Rectal smooth muscle tissue (tissue), 1 donor: Measurements from ENCODE around the gene MEOX2.

Source experiments
- H3K27ac ChIP-seq: one replicate; pipeline ENCODE4 v1.7.0; 2013; ENCODE audit warnings: low read depth, low read length, inconsistent platforms
- H3K27me3 ChIP-seq: one replicate; pipeline ENCODE4 v1.7.0; 2013; ENCODE audit warnings: low read length; ENCODE audit not compliant: control insufficient read depth, insufficient read depth
- H3K36me3 ChIP-seq: one replicate; pipeline ENCODE4 v1.7.0; 2013; ENCODE audit warnings: low read length; ENCODE audit not compliant: control insufficient read depth, insufficient read depth
- H3K4me1 ChIP-seq: one replicate; pipeline ENCODE4 v1.7.0; 2013; ENCODE audit warnings: low read length; ENCODE audit not compliant: control insufficient read depth, insufficient read depth
- H3K4me3 ChIP-seq: one replicate; pipeline ENCODE4 v1.7.0; 2013; ENCODE audit warnings: low read length
- H3K9ac ChIP-seq: one replicate; pipeline ENCODE4 v1.7.0; 2013; ENCODE audit warnings: low read length

The MEOX2 gene

GRCh38 chr7:15601175-15601574, 85.3 kb downstream of the MEOX2 start:
- Histone ChIP-seq H3K27ac (no peak overlapping the region), H3K27me3 (no peaks in the 10 kb centered on the region), H3K4me3 (no peak overlapping the region), H3K36me3 (no peaks in the 10 kb centered on the region), H3K9ac (no peak overlapping the region), H3K4me1 (no peaks in the 10 kb centered on the region)

GRCh38 chr7:15600298-15600697, 86.2 kb downstream of the MEOX2 start:
- H3K9ac ChIP-seq, result no peak overlapping the region
- H3K4me3 ChIP-seq, result no peak overlapping the region
- no peaks in the 10 kb centered on the region for H3K4me1 ChIP-seq
- no peaks in the 10 kb centered on the region for H3K27me3 ChIP-seq
- H3K36me3 ChIP-seq, result no peaks in the 10 kb centered on the region
- H3K27ac ChIP-seq, result no peak overlapping the region

- H3K4me1 ChIP-seq, result no peaks in the 10 kb centered on the region
- no peaks in the 10 kb centered on the region for H3K36me3 ChIP-seq
- no peak overlapping the region for H3K9ac ChIP-seq
- no peak overlapping the region for H3K27ac ChIP-seq
- H3K4me3 ChIP-seq, result no peak overlapping the region
- H3K27me3 ChIP-seq, result no peaks in the 10 kb centered on the region
Measured at GRCh38 chr7:15594461-15594860, 92.0 kb downstream of the MEOX2 start.

- Histone ChIP-seq H3K27me3 (no peaks in the 10 kb centered on the region), H3K4me3 (no peak overlapping the region), H3K36me3 (no peaks in the 10 kb centered on the region), H3K27ac (no peak overlapping the region), H3K9ac (no peak overlapping the region), H3K4me1 (no peaks in the 10 kb centered on the region)
Measured at GRCh38 chr7:15593382-15593781, 93.1 kb downstream of the MEOX2 start.

GRCh38 chr7:15586266-15586665, 100.2 kb downstream of the MEOX2 start:
- Histone ChIP-seq H3K27ac (no peak overlapping the region), H3K27me3 (no peaks in the 10 kb centered on the region), H3K4me3 (no peak overlapping the region), H3K4me1 (peaks cover 3% of the 10 kb centered on the region), H3K36me3 (no peaks in the 10 kb centered on the region), H3K9ac (no peak overlapping the region)

GRCh38 chr7:15584575-15584974, 101.9 kb downstream of the MEOX2 start:
- H3K4me3 ChIP-seq, result no peak overlapping the region
- H3K4me1 ChIP-seq, result peaks cover 5% of the 10 kb centered on the region
- H3K27me3 ChIP-seq, result no peaks in the 10 kb centered on the region
- no peak overlapping the region for H3K27ac ChIP-seq
- H3K9ac ChIP-seq, result no peak overlapping the region
- no peaks in the 10 kb centered on the region for H3K36me3 ChIP-seq

- Histone ChIP-seq H3K27ac (no peak overlapping the region), H3K36me3 (no peaks in the 10 kb centered on the region), H3K9ac (no peak overlapping the region), H3K4me3 (no peak overlapping the region), H3K4me1 (peaks cover 5% of the 10 kb centered on the region), H3K27me3 (no peaks in the 10 kb centered on the region)
Measured at GRCh38 chr7:15582773-15583172, 103.7 kb downstream of the MEOX2 start.

- Histone ChIP-seq H3K9ac (no peak overlapping the region), H3K27me3 (no peaks in the 10 kb centered on the region), H3K4me1 (peaks cover 4% of the 10 kb centered on the region), H3K36me3 (no peaks in the 10 kb centered on the region), H3K27ac (no peak overlapping the region), H3K4me3 (no peak overlapping the region)
Measured at GRCh38 chr7:15581352-15581951, 105.0 kb downstream of the MEOX2 start.

GRCh38 chr7:15580604-15581351, 105.7 kb downstream of the MEOX2 start:
- no peak overlapping the region for H3K9ac ChIP-seq
- H3K4me1 ChIP-seq, result peaks cover 2% of the 10 kb centered on the region
- no peaks in the 10 kb centered on the region for H3K36me3 ChIP-seq
- H3K4me3 ChIP-seq, result no peak overlapping the region
- H3K27me3 ChIP-seq, result no peaks in the 10 kb centered on the region
- no peak overlapping the region for H3K27ac ChIP-seq

GRCh38 chr7:15577600-15577999, 108.9 kb downstream of the MEOX2 start:
- no peak overlapping the region for H3K27ac ChIP-seq
- H3K36me3 ChIP-seq, result no peaks in the 10 kb centered on the region
- H3K27me3 ChIP-seq, result no peaks in the 10 kb centered on the region
- H3K4me3 ChIP-seq, result no peak overlapping the region
- peaks cover 2% of the 10 kb centered on the region for H3K4me1 ChIP-seq
- H3K9ac ChIP-seq, result no peak overlapping the region

- no peaks in the 10 kb centered on the region for H3K36me3 ChIP-seq
- no peaks in the 10 kb centered on the region for H3K4me1 ChIP-seq
- H3K4me3 ChIP-seq, result no peak overlapping the region
- H3K9ac ChIP-seq, result no peak overlapping the region
- no peaks in the 10 kb centered on the region for H3K27me3 ChIP-seq
- H3K27ac ChIP-seq, result no peak overlapping the region
Measured at GRCh38 chr7:15571301-15571878, 115.1 kb downstream of the MEOX2 start.

GRCh38 chr7:15567652-15568051, 118.8 kb downstream of the MEOX2 start:
- no peak overlapping the region for H3K27ac ChIP-seq
- H3K27me3 ChIP-seq, result no peaks in the 10 kb centered on the region
- H3K4me3 ChIP-seq, result no peak overlapping the region
- no peaks in the 10 kb centered on the region for H3K4me1 ChIP-seq
- no peaks in the 10 kb centered on the region for H3K36me3 ChIP-seq
- no peak overlapping the region for H3K9ac ChIP-seq

GRCh38 chr7:15567036-15567435, 119.4 kb downstream of the MEOX2 start:
- Histone ChIP-seq H3K27me3 (no peaks in the 10 kb centered on the region), H3K27ac (no peak overlapping the region), H3K36me3 (no peaks in the 10 kb centered on the region), H3K4me3 (no peak overlapping the region), H3K4me1 (no peaks in the 10 kb centered on the region), H3K9ac (no peak overlapping the region)
